Fibroblast of skin of left biceps (primary cell): ENCODE measurements around the gene APOBEC4.
"Not testable (repeated sequence)": the region's sequence is repeated elsewhere in the genome, so short reads cannot be mapped to it uniquely, and the experiment has no call there.

Experiments used
- DNase-seq, 2 experiments: peaks; one replicate each; pipeline ENCODE4 v3.0.0-alpha.2; 2013; ENCODE audit warnings: low read depth in 2 of 2

The APOBEC4 gene

DNA sequence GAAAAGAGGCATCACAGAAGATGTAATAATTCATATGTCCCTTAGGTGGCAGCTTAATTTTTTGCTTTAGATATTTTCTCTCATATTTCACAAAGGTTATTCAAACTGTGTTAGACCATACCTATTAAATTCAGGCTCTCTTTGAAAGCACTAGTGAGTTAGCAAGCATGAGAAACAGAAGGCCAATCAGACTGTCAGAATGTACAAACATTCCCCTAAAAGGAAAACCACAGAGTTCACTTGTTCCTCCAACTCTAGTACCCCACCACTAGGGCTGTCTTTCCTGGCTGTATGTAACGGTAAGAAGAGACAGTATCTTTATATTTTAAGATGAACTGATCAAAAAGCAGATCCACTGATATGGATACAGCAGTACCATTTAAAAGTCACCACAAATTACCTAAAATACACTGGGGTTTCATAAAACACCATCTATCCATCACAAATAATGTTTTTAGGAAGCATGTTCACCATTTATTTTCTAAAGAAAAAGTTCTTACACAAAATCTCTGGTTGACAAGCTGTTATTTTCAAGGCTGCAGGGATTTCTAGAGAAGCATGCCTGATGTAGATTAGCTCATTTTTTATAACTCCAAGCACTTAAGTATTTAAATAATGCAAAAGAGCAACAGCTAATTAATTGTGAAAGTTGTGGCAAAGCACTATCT is 19.3 kb downstream of the APOBEC4 start:
- peak; percentile 80 to 85 for DNase-seq

DNA sequence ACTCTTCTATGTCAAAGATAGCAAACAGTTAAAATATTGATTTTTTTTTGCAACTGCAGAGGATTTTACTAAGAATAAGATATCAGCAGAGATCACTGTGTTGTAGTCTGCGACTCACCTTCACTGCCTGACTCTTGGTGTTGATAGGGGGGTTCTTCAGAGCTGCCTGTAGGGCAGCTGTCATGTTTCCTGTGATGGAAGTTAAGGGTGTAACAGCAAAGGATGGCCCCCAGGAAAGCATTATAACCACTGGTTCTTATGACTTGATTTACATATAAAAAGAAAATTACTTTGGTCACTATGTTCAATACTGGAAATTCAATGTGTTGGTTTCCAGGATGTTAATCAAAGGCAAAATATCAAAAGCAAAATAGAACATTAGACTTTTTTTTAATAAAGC is 20.2 kb downstream of the APOBEC4 start:
- no peak for DNase-seq

DNA sequence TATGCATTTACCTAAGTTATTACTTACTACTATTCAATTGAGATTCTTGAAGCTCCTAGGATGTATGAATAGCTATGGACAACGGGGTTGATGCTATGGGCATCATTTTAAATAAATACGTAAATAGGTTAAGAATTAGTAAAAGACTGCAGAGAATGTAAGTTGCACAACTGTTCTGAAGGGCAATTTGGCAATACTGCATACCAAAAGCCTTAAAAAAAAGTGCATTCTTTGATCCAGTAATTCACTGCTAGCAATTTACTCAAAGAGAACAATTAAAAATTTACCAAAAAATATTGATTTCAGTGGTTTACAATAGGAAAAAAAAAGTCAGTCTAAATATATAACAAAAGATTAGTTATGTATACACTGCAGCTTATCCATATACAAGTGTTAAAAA is 21.0 kb downstream of the APOBEC4 start:
- DNase-seq = no peak

DNA sequence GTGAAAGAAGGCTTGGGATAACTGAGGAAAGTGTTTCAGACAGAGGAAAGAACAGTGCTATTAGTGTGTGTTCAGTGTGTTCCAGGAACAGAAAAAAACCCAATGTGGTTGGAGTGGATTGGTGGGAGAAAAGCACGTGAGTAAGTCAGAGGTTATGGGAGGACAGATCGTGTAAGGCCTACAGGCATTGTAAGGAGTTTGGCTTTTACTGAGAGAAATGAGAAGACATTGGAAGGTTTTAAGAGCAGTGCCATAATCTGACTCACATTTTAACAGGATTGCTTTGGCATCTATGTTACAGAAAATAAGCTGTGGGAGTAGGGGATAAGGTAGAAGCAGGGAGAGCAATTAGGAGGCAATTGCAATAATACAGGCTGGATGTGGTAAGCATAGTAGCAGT is 22.4 kb downstream of the APOBEC4 start:
- DNase-seq = no peak

DNA sequence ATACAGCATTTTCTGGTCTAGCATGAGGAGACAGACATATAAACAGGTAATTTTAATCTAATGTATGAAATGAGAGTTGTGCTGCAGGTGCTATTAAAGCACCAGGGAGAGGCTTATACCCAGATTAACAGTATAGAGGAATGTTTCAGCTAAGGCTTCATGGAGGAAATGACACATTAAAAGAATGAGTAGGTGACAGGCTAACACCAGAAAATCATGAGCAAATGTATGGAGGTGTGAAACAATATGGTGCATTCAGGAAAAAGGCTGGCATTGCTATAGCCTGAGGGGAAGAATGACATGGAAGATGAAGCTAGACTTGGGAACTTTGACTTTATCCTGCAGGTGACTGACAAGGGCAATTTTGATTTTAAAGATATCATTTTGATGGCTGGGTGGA is 24.6 kb downstream of the APOBEC4 start:
- no peak for DNase-seq

DNA sequence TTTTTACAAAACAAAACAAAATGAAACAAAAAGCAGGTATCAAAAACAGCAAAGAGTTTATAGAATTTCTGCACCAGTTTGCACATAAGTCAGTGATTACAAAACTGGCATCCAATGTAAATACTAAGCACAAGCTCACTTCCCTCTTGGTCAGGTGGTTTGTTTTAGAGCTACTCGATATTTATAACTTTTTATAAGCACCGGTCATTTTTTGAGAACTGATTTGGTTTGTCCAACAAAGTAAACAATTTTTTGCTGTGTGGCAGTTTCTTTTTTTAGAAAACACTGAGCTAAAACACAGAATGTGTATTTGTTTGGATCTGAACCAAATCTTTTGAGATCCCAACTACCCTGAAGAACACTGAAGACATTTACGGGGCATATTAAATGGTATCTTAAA is 26.9 kb downstream of the APOBEC4 start:
- not testable (repeated sequence) for DNase-seq

DNA sequence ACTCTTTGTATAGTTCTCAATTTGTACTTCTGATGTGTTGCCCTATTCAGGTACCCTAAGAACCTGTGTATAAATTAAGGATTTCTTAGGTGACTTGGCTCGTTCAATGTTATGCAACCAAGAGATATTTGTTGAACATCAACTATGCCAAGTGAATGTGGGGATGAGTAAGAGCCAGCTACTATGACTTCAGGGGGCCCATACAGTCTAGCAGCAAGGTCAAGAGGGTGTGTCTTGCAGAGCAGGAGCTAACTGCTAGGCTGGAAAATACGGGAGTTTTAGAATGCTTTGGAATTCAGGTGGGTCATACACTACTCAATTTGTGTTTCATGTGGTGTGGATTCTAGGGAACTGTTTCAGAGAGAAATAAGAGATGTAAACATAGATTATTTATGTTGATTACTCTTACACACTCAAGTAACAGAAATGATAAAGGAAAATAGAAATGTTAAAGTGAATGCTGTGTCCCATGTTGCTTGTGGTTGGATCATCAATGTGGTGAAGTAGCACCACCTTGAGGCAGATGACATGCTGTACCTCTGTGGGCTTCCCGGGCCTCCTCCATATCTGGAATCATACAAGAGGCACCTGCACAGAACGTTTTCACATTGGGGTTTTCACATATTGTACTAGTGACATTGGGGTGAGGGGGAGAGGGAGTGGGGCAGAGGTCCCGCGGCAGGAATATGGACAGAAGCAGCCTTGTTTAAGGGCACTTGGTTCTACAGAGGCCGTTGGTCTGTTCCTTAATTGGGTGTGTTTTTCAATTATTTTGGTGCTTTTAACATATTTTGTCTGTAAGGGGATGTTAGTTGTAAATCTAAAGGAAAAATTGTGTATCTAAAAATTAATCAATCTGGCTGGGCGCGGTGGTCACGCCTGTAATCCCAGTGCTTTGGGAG is 30.0 kb downstream of the APOBEC4 start:
- DNase-seq = no peak

DNA sequence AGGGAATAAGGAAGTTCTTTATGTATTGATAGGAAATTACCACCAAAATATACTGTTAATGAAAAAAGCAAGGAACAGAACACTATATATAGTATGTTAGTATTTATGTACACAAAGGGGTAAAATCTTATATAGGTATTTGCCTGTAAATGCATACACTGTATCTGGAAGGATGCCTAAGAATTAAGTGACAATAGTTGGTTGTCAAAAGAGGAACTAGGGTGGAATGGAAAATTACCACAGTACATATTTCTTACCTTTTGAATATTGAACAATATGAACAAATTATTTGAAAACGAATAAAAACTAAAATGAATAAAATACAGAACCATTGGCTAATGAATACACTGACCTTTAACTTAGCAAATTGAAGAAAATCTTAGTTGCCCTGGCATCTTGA is 31.1 kb downstream of the APOBEC4 start:
- DNase-seq = no peak

DNA sequence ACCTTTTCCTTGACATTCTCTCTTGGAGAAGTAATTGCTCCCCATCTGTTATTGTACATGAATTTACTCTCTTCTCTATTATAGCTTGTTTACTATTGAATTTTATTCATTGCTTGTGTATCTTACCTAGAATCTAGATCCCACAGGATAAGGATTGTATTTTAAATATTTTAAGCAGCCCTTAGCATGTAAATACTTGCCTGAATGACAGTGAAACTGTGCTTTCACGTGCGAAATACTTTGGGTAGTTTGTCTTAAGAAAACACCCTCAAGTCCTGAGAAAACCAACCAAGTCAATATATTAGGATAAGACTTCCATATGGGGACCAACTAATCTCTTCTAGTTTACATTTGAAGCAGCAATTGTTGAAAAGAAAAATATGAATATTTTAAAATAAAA is 32.8 kb downstream of the APOBEC4 start:
- DNase-seq = no peak

DNA sequence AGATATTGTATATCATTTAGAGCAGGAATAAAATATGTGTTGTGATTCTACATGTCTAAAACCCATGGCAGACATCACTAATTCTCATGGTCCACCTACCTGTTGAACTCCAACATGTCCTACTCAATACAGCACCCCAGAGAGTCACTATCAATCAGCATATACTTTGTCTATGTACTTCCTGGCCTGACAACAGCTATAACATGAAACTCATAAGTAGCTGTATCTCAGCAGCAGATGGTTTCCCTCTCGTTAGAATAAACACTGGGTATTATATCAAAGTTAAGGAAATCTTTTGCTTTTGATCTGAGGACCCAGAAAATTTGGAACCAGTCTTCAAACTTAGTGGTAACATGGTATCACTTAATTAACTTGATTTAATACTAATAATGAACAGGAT is 33.3 kb downstream of the APOBEC4 start:
- no peak for DNase-seq

DNA sequence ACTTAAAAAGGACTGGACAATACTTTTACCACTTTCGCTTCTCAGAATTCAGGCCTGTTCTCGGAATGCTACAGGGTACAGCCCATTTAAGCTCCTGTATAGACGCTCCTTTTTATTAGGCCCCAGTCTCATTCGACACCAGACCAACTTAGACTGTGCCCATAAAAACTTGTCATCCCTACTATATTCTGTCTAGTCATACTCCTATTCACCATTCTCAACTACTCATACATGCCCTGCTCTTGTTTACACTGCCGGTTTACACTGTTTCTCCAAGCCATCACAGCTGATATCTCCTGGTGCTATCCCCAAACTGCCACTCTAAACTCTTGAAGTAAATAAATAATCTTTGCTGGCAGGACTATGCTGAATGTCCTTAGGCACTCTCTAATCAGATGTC is 34.9 kb downstream of the APOBEC4 start:
- DNase-seq = not testable (repeated sequence)

DNA sequence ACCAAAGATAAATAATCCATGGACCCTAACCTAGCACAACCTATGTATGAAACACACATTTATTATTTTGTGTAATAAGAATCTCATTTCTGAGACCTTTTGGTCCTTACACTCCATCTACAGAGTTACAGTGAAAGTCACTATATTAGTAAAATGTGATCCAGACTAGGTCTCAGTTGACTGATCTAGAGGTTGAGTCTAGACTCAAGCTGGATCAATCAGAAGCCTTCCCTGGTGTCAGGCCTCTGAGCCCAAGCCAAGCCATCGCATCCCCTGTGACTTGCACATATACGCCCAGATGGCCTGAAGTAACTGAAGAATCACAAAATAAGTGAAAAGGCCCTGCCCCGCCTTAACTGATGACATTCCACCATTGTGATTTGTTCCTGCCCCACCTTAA is 40.1 kb downstream of the APOBEC4 start:
- not testable (repeated sequence) for DNase-seq

DNA sequence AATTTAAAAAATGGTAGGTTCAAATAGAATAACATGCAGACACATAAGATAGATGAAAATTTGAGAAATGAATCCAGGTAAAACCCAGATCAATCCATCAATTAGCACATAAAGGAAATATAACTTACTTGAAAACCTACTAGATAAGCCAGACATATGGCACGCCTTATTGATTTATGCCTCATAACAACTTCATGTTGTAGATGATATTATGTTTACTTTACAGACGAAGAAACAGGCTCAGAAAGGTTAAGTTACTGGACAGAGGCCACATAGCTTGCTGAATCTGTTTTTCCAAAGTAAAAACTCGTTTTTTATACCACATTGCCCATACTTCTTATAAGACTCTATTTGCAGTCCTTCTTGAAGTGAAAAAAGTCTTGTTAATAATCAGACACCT is 40.7 kb downstream of the APOBEC4 start:
- no peak for DNase-seq

DNA sequence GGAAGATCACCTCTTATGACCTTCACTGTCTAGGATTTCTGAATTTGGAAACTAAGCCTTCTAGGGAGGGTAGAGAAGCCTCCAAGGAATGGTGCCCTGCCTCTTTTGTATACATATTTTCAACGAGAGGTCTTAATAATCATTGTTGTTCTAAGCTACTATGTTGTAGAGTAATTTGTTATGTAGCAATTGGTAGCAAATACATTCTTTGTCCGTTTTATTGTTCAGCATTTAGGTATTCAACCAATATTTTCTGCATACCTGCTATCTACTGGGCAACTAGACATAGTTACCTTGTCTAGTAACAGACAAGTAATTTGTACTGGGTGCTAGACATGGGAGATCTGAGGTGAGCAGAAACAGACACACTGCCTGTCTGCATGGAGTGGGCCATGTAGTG is 42.1 kb downstream of the APOBEC4 start:
- no peak for DNase-seq

DNA sequence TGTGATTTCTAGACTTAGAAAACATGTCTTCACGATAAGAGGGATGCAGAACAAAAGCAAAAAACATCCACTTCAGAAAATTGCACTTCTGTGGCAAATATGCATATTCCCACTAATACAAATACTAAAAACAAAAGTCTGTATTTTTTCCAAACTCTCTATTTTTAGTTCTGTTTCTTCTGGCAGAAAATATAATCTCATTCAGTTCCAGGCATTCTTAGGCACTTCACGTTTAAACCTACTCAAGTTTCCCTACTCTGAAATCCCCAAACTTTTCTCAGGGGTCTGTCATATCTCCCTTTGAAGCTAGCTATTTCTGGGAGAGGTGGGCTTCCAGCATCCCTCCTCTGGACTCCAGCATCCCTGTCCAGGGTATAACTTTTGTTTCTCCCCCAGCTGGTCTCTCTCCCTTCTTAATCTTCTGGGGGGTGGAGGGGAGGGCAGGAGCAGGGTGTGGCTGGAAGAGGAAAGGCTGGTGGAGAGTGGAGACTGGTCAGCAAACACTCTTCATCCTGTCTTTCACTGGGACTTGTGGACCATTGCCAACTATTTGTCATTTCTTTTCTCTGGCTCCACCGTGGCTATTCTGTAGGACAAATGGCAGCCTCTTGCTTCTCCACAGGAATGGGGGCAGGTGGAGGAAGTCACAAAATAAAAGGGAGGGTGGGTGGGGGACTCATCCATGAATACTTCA is 43.2 kb downstream of the APOBEC4 start:
- DNase-seq = no peak

DNA sequence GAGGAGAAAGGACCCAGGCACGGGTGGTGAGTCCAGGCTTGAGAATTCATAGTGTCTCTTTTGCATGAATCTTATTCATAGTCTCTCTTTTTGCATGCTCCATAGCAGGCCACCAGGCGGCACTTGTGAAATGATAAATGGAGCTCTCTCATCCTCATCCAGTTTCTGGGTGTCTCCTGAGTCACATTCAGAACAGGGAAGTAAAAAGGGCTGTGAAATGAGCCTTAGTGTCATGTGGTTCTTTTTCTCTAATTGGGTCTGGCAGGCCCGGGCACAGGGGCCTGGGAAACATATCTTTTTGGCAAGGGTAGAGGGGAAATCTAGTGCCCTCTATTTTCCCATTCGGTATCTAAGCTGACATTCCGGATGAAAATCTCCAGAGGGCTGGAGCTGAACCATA is 43.8 kb downstream of the APOBEC4 start:
- DNase-seq = peak; percentile 53 to 57

DNA sequence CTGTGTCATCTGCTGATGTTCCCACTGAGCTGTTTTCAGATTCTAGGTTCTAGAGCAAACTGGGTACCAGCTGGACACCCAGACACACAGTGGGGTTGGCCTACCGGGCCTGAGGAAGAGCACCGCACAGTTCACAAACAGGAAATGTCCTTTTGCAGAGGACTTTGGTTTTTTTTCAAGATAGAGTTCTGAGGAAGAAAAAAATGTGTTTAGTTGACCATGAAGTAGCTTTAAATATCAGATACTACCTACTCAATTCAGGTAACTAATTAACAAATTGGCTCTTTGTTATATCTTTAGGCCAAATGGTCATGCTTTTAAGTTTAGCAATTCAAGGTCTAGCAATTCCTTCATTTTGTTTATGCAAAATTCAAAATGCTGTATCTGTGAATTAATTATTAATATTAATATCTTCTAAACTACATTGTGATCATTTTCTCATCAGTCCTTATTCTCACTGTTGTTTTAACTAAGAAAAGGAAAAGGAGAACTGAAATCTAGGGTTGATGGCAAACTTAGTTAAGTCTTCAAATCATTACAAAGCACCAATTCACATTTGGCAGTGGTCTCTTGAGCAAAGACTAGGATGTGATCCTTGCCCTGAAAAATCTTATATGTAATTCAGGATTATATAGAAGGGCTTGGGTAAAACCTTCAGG is 45.7 kb downstream of the APOBEC4 start:
- DNase-seq = no peak

DNA sequence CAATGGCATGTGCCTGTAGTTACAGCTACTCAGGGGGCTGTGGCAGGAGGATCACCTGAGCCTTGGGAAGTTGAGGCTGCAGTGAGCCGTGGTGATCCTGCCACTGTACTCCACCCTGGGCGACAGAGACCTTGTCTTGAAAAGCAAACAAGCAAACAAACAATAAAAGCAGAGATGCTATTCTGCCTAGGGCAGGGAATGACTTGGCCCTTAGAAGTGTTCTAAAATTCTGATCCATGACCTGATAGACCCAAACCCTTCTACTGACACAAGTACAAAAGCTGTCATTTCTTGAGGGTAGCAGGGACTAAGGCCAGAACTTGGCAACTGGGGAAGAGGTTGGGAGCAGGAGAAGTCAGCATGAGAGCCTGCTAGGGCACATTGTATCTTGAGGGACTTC is 47.2 kb downstream of the APOBEC4 start:
- DNase-seq = no peak

DNA sequence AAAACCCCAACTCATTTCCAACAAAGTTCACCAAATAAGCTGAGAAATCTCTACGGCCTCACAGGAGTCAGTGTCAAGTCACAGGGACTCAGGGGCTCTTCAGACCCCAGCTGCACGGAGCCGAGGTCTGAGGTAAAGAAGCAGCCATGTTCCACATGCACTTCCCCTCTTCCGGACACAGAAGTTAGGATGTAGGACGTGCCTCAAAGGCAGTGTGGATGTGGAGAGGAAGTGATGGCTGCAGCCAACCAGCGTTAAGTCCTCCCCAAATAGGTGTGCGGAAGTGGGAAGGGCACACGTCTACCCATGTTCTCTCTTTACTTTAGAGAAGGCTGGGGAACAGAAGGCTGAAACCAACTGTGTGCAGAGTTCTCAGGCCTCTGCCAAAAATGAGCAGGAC is 48.3 kb downstream of the APOBEC4 start:
- DNase-seq = no peak

DNA sequence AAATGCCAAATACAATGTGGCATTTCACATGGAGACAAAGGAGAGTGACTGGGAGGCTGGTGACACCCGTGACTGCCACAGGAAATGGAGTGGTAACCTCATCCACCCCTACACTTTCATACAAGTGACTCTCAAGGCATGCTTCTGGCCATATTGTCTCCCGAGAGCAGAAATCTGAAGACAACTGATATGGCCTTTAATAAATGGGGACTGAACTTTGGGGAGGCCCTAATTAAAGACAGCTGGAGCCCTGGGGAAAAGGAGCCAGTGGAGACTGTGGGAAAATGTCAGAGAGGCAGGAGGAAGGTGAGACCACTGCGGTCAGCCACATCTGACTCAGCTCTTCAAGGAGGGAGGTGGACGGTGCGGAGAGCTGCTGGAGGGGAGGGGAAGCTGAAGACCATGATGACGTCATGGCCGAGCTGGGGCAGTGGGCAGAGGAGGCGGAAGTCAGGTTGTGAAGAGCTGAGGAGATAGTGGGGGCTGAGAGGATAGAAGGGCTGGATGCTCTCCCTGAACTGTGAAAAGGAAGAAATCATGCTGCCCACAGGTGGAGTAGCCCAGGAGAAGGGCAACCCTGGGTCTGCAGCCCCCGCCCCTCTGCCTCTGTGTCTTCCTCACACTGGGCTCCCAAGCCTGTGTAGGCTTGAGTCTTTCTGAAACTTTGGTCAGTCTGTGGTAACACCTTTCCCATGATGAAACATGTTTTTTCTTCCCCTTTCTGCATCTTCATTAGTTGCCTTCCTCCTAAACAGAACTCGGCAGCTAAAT is 48.9 kb downstream of the APOBEC4 start:
- DNase-seq = peak; percentile 63 to 64

DNA sequence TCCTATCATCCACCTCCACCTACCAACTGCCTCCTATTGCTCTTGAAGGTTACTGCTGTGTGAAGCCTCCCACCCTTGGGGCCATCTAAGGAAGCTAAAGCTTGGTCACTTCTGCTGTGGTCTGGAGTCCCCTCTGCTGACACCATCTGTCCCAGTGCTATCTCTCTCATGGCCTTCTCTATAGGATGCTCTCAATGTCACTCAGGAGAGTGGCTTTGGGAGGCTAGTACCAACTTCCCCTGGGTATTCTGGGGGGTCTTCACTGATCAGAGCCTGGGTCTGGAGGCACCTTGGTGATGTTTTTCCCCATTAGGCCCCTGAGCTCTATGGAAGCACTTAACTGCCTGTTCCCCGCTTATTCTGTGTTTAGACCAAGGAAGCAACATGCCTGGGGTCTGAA is 50.6 kb downstream of the APOBEC4 start:
- no peak for DNase-seq
